Caco-2 (cell line): ENCODE results near the gene MRGPRF. TPM values are rescaled to one million over a fixed set of nuclear protein-coding genes. Genes with fewer than 3 reads are reported as not detected.
A peak's percentile ranks its signal among the peaks of the same experiment; 100 is the strongest.

Experiments
- BruUV-seq: library from RNA; stranded (reverse); fragments of 400-500 nt; replicated peaks from 2 replicates; lab custom pipeline; 2021; lab: Mats Ljungman, UMichigan
- CTCF ChIA-PET: fragments of 300-600 bp; sonication (Branson Sonifier 250); formaldehyde crosslinking; loops from one replicate; lab custom pipeline; 2022; ENCODE audit warnings: antibody characterized with exemption; lab: Charles Lee
- POLR2A ChIA-PET: fragments of 300-600 bp; sonication (Branson Sonifier 250); formaldehyde crosslinking; loops from one replicate; lab custom pipeline; 2022; ENCODE audit warnings: antibody characterized with exemption; lab: Charles Lee
- DNase-seq, 2 experiments: peaks; one replicate each; pipeline versions ENCODE4 v3.0.0 to v3.0.0-alpha.2; 2020 to 2022
- H3K27me3 ChIP-seq: replicated peaks from 2 replicates; pipeline ENCODE4 v1.6.0; 2011; ENCODE audit warnings: low read length; ENCODE audit not compliant: control insufficient read depth, insufficient read depth
- H3K36me3 ChIP-seq: 2 replicates; pipeline ENCODE4 v1.5.1; 2011; ENCODE audit warnings: low read length; ENCODE audit not compliant: control insufficient read depth, insufficient read depth
- H3K4me1 ChIP-seq: fragments of 250-450 bp; sonication (Bioruptor Pico); 2 replicates; pipeline ENCODE4 v1.5.1; 2020; ENCODE audit warnings: mild to moderate bottlenecking
- H3K4me3 ChIP-seq: 2 replicates; pipeline ENCODE4 v1.5.1; 2011; ENCODE audit warnings: low read depth, mild to moderate bottlenecking, control low read depth, low read length
- H3K9me3 ChIP-seq: fragments of 250-450 bp; sonication (Bioruptor Pico); 2 replicates; pipeline ENCODE4 v1.5.1; 2020; ENCODE audit warnings: mild to moderate bottlenecking, moderate library complexity
- H3K27ac Mint-ChIP-seq: one replicate; pipeline ENCODE4 v1.8.0; 2022; ENCODE audit warnings: mixed read lengths; ENCODE audit not compliant: unreplicated experiment
- H3K27me3 Mint-ChIP-seq: one replicate; pipeline ENCODE4 v1.8.0; 2022; ENCODE audit warnings: mixed read lengths; ENCODE audit not compliant: insufficient read depth, unreplicated experiment
- H3K36me3 Mint-ChIP-seq: one replicate; pipeline ENCODE4 v1.8.0; 2022; ENCODE audit warnings: mild to moderate bottlenecking, mixed read lengths; ENCODE audit not compliant: insufficient read depth, unreplicated experiment
- H3K4me1 Mint-ChIP-seq: one replicate; pipeline ENCODE4 v1.8.0; 2022; ENCODE audit warnings: low read depth, mixed read lengths; ENCODE audit not compliant: unreplicated experiment
- H3K4me3 Mint-ChIP-seq: one replicate; pipeline ENCODE4 v1.8.0; 2022; ENCODE audit warnings: mild to moderate bottlenecking, moderate library complexity, mixed read lengths; ENCODE audit not compliant: unreplicated experiment
- H3K9me3 Mint-ChIP-seq: one replicate; pipeline ENCODE4 v1.8.0; 2022; ENCODE audit warnings: mixed read lengths; ENCODE audit not compliant: unreplicated experiment
- CTCF ChIP-seq, 2 experiments: fragments of 200-600 bp in 1 of 2; IDR thresholded peaks; 1 replicate in 1 of 2; 2 replicates in 1 of 2; pipeline versions ENCODE4 v1.5.1 to v1.8.0; 2011 to 2022; ENCODE audit warnings: antibody characterized with exemption in 1 of 2, control low read depth in 1 of 2, inconsistent platforms in 1 of 2, low read depth in 1 of 2, low read length in 1 of 2, mild to moderate bottlenecking in 1 of 2, moderate library complexity in 1 of 2; ENCODE audit not compliant: insufficient read depth in 1 of 2, severe bottlenecking in 1 of 2, unreplicated experiment in 1 of 2
- intact Hi-C: fragments of 100-400 bp; cut with micrococcal nuclease; formaldehyde crosslinking; loops from one replicate; pipeline ENCODE4 v1.10.0; 2022; ENCODE audit not compliant: unreplicated experiment
- total RNA-seq: library from RNA; stranded (reverse); gene quantifications from 2 replicates; pipeline ENCODE4 v1.2.3, GENCODE V29; 2022

Gene MRGPRF
- total RNA-seq, 1 experiment from 2014 or later = 0.14 TPM

- Mint-ChIP-seq H3K9me3 (no peaks in the 10 kb centered on the region), H3K27me3 (no peaks in the 10 kb centered on the region), H3K4me3 (peak overlapping the region; percentile 79), H3K4me1 (peaks cover 43% of the 10 kb centered on the region), H3K36me3 (no peaks in the 10 kb centered on the region), H3K27ac (peak overlapping the region; percentile 95)
- no peaks in the 10 kb centered on the region for H3K9me3 ChIP-seq
- ChIA-PET POLR2A (interaction anchor here (0.7 to 1.3 kb wide), 6 partner anchors 8 to 144 kb away, joined by 3 to 12 read pairs (median 3); partner anchors contain the start of gene IGHMBP2), CTCF (interaction anchor here (0.6 to 1.2 kb wide), 6 partner anchors 11 to 405 kb away, joined by 3 to 4 read pairs (median 3); no protein-coding TSS in a partner anchor)
- H3K4me1 ChIP-seq = peaks cover 74% of the 10 kb centered on the region
- H3K27me3 ChIP-seq = no peaks in the 10 kb centered on the region
- H3K36me3 ChIP-seq = no peaks in the 10 kb centered on the region
- no peak for TF ChIP-seq CTCF (IDR thresholded peaks at IDR 0.05; ENCODE audit: insufficient read depth in 1 of 2, low read depth in 1 of 2, low read length in 1 of 2, severe bottlenecking in 1 of 2, unreplicated experiment in 1 of 2)
- peak overlapping the region; percentile 96 for H3K4me3 ChIP-seq
- intact Hi-C loops = no loop called here
- TSS peak; percentile 94 for BruUV-seq
- peak in 1 of 2 experiments; percentile 46 for DNase-seq
Observed at GRCh38 chr11:69048031-69048693, 35.1 kb upstream of the MRGPRF start.

DNA sequence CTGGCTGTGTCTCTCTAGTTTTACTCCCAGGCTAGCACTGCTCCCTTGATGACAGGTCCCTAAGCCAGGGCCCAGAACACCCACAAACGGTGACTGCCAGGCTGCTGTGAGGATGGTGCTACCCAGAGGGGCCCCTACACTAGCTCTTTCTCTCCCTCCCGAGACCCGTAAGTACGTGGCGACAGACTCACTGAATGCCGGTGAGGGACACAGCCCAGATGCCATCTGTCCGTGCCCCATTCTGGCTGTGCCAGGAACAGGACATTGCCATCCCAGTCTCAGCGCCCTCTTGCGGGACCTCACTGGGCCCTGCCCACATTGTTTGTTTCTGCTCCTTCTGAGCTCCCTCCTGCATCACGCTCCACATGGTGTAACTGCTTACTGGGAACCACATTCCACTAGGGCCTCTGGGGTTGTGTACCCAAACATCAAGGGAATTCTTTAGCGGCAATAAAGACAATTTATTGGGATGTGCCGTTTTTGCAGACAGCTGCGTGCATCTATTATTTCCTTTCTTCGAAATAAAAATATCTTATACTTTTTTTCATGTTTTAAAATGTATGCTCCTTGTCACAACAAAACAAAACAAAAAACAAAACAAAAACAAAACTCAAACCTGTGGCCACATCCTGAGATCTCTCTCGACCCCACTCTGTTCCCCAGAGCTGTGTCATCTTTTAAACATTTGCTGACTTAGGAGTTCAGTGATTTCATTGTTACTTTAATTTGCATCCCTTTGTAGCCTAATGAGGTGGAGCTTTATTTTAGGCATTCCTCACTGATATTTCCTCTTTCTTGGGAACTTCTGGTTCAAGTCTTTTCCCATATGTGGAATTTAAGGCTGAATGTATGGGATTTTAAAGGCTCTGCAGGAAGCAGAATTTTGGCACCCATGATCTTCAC, 31.3 kb upstream of the MRGPRF start:
- peak; percentile 53 to 83 for TF ChIP-seq CTCF (IDR thresholded peaks at IDR 0.05; ENCODE audit: insufficient read depth in 1 of 2, low read depth in 1 of 2, low read length in 1 of 2, severe bottlenecking in 1 of 2, unreplicated experiment in 1 of 2)
- H3K4me3 Mint-ChIP-seq = peak overlapping the region; percentile 46
- H3K27me3 Mint-ChIP-seq = no peaks in the 10 kb centered on the region
- no peaks in the 10 kb centered on the region for H3K27me3 ChIP-seq
- peaks cover 50% of the 10 kb centered on the region for H3K4me1 Mint-ChIP-seq
- no peaks in the 10 kb centered on the region for H3K9me3 Mint-ChIP-seq
- H3K4me1 ChIP-seq = peaks cover 56% of the 10 kb centered on the region
- intact Hi-C loops = loop anchor here (1.0 kb wide), 2 partner anchors 36 to 76 kb away; no protein-coding TSS in a partner anchor
- H3K36me3 ChIP-seq = no peaks in the 10 kb centered on the region
- H3K4me3 ChIP-seq = no peak overlapping the region
- no peaks in the 10 kb centered on the region for H3K9me3 ChIP-seq
- POLR2A ChIA-PET = interaction anchor here (0.6 to 0.9 kb wide), 2 partner anchors 17 to 141 kb away, joined by 3 read pairs; partner anchors contain the start of genes IGHMBP2 and MRPL21
- CTCF ChIA-PET = interaction anchor here (0.5 to 1.4 kb wide), 12 partner anchors 8 to 746 kb away, joined by 3 to 8 read pairs (median 4); no protein-coding TSS in a partner anchor
- no TSS peak for BruUV-seq
- peak; percentile 91 to 92 for DNase-seq
- H3K36me3 Mint-ChIP-seq = peaks cover 6% of the 10 kb centered on the region
- H3K27ac Mint-ChIP-seq = peak overlapping the region; percentile 95

- ChIA-PET CTCF (no interaction called here), POLR2A (no interaction called here)
- H3K36me3 Mint-ChIP-seq = peaks cover 6% of the 10 kb centered on the region
- no peaks in the 10 kb centered on the region for H3K36me3 ChIP-seq
- intact Hi-C loops = no loop called here
- no peaks in the 10 kb centered on the region for H3K9me3 Mint-ChIP-seq
- no peak for TF ChIP-seq CTCF (IDR thresholded peaks at IDR 0.05; ENCODE audit: insufficient read depth in 1 of 2, low read depth in 1 of 2, low read length in 1 of 2, severe bottlenecking in 1 of 2, unreplicated experiment in 1 of 2)
- H3K4me1 Mint-ChIP-seq = peaks cover 31% of the 10 kb centered on the region
- no peak overlapping the region for H3K4me3 Mint-ChIP-seq
- DNase-seq = no peak
- H3K9me3 ChIP-seq = no peaks in the 10 kb centered on the region
- no peaks in the 10 kb centered on the region for H3K27me3 Mint-ChIP-seq
- no peaks in the 10 kb centered on the region for H3K27me3 ChIP-seq
- H3K4me1 ChIP-seq = peaks cover 40% of the 10 kb centered on the region
- no TSS peak for BruUV-seq
- no peak overlapping the region for H3K4me3 ChIP-seq
- H3K27ac Mint-ChIP-seq = no peak overlapping the region
Observed at GRCh38 chr11:69041516-69041915, 28.5 kb upstream of the MRGPRF start.
